GM21526 (cell line): ENCODE data around the gene CT47C1.
A peak's percentile ranks its signal among the peaks of the same experiment; 100 is the strongest.
"Not testable (repeated sequence)": the region's sequence is repeated elsewhere in the genome, so short reads cannot be mapped to it uniquely, and the experiment has no call there.

Experiments
- ATAC-seq: cut with Tn5 transposase; IDR thresholded peaks from one replicate; pipeline ENCODE4 v1.9.1; 2021; ENCODE audit warnings: moderate library complexity; ENCODE audit not compliant: unreplicated experiment, low FRiP score

Gene CT47C1

DNA sequence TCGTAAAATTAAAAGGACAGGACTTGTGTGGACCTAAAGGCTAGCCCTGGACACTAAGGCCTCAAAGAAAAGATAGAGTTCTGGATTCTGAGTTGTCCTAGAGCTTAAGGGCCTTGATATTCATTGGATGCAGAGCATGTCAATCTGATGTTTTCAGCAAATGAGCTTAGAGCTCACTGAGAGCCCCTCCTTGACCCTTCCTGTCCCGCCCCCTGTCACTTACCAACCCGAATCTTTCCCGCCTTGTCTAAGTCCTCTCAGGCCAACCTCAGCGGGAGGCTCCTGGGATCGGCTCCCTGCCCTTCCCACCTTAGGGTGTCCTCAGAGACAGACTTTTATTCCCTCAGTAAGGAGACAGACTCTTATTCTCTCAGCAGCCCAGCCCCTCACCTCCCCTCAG is at the start of gene CT47C1:
Gene CT47C1, plus strand, starts transcription at position 250 of the 400 bp plus-strand sequence. CDS start 233 bp downstream, outside the sequence.
- ATAC-seq: no peak

DNA sequence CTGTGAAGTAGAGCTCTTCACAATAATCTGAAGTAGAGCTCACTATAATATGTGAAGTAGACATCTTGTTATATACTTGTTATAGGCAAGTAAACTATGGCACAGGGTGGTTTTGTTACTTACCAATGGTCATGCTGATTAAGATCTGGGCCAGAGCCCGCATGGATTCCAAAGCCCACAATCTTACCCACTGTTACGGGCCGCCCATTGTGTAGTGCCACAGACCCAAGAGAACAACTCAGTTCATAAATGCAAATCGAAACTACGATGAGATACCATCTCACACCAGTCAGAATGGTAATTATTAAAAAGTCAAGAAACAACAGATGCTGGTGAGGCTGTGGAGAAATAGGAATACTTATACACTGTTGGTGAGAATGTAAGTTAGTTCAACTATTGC is 46.9 kb upstream of the CT47C1 start:
- no peak for ATAC-seq

DNA sequence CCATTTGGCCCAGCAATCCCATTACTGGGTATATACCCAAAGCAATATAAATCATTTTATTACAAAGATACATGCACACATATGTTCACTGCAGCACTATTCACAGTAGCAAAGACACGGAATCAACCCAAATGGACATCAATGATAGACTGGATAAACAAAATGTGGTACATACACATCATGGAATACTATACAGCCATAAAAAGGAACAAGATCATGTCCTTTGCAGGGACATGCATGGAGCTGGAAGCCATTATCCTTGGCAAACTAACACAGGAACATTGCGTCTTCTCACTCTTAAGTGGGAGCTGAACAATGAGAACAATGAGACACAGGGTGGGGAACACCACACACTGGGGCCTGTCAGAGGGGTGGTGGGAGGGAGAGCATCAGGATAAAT is 46.4 kb upstream of the CT47C1 start:
- ATAC-seq: not testable (repeated sequence)

DNA sequence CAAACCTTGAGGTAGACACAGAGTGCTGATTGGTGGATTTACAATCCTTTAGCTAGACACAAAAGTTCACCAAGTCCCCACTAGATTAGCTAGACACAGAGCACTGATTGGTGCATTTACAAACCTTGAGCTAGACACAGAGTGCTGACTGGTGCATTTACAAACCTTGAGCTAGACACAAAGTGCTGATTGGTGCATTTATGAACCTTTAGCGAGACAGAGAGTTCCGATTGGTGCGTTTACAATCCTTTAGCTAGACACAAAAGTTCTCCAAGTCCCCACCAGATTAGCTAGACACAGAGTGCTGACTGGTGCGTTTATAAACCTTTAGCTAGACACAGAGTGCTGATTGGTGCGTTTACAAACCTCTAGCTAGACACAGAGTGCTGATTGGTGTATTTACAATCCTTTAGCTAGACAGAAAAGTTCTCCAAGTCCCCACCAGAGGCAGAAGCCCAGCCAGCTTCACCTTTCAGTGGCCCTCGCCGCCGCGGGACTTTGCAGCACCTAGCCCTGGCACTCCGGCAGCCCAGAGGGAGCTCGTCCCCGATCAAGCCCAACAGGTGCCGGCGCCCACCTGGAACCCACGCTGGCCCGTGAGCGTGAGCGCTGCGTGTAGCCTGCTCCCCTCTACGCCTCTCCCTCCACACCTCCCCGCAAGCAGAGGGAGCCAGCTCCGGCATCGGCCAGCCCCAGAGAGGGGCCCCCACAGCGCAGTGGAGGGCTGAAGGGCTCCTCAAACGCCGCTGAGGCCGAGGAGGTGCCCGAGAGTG is 44.6 kb upstream of the CT47C1 start:
- ATAC-seq: not testable (repeated sequence)

DNA sequence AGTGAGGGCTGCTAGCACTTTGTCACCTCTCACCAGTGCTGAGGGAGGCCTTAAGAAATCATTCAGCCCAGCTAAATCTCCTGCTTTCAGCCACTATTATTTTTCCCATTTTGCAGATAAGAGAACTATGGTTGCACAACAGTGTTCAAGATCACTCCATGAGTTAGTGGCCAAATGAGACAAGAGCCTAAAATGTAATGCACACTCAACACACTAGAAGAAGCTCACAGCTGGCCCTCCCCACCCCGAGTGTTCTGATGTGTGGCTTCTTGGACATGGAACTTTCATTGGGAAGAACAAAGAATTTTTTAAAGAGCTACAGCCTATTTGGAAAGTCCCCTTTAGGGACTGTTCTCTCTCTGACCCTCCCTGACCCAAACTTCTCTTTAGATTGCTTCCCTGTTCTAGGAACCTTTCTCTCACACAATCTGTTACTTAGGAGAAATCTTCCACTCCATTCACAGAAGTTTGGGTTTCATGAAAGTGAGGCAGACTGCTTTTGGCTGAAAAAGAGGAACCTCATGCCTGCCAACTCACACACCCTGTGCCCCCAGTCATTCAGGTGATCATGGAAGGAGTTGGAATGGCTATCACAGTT is 44.0 kb upstream of the CT47C1 start:
- no peak for ATAC-seq

DNA sequence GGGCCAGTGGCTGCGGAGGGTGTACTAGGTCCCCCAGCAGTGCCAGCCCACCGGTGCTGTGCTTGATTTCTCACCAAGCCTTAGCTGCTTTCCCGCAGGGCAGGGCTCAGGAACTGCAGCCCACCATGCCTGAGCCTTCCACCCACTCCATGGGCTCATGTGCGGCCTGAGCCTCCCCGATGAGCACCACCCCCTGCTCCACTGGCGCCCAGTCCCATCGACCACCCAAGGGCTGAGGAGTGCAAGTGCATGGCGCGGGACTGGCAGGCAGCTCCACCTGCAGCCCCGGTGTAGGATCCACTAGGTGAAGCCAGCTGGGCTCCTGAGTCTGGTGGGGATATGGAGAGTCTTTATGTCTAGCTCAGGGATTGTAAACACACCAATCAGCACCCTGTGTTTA is 43.1 kb upstream of the CT47C1 start:
- ATAC-seq: not testable (repeated sequence)

DNA sequence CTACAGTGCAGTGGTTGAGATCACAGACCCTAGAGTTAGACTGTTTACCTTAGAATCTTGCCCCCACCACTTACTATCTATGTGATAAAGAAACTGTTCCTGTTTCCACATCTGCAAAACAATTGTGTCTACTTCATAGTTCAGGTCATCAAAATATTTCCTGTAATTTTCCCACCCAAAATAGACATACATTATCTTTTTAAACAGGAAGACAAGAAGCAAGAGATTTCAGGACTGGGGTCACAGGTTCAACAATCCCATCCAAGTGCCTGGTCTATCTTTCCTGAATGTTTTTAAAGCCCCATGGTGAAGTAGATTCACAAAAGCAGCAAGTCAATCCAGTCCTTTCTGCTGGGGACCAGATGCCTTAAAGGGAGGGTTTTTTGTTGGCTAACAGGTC is 41.8 kb upstream of the CT47C1 start:
- ATAC-seq: no peak

DNA sequence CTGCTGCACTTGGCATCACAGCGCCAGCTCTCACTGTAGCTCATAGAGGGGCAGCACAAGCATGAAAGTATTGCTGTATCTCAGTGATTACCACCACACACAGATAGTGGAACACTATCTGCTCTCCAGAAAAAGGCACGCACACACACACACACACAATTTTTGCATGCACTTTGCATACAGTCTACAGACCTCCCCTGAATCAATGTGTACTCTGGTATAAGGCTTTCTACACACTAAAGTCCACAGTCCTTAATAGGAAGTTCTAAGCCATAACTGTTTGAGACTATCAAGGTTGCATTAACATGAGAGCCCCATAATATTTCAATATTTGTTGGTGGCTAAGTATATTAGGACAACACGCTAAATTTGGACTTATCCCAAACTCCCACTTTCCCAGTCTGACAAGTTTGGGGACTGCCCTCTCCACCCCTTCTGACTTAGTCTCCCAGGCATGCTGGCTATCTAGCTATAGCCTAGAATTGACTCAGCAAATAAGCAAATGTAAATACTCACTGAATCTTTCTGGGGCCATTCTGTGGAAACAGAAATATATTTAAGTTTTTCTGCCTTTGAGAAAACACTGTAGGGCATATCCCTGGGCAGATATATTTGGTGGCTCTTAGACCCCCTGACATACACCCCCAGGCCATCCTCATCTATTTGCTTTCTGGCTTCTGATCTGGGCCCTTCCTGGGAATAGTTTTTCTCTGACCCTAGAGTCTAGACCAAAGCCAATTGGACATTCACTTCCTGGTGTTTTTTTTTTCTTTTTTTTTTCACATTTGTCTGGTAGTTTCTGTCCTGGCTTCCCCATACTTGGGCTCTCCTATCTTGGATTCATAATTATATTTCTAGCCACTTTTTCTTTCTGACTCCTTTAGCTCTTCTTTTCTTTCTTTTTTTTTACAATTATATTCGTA is 36.4 kb upstream of the CT47C1 start:
- ATAC-seq: no peak

DNA sequence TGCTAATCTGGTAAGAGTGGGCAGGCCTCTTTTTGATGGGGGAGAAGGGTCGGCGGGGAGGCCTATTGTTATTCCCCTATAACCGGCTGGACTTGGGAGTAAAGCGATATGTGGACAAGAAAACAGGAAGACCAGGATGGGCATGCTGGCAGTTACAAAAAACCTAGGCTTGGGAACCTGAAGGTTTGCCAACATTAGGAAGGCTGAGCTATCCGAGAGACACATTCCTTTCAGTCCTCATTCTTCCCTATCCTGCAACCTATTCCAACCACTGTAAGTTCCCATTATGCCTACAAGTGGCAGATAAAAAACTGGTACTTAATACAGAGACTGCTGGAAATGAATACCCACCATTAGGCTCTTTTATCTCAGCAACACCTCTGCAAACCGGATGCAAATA is 32.4 kb upstream of the CT47C1 start:
- ATAC-seq: no peak

DNA sequence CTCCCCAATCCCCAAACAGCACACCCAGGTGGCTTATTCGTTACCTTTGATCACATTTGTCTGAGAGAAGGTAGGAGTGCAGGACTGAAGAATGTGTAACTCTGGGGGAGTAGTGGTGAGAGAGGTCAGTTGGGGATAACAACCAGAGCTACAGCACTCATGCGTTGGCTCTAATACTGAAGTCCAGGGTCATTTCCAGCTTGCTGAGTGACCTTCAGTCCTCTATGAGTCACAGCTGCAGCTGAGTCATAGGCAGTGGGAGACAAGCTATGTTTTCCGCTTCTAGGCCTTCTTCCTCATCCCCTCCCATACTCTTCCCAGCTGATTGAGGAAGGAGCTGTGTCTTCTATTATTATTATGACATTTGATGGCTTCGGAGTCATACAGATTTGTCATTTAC is 31.6 kb upstream of the CT47C1 start:
- no peak for ATAC-seq

DNA sequence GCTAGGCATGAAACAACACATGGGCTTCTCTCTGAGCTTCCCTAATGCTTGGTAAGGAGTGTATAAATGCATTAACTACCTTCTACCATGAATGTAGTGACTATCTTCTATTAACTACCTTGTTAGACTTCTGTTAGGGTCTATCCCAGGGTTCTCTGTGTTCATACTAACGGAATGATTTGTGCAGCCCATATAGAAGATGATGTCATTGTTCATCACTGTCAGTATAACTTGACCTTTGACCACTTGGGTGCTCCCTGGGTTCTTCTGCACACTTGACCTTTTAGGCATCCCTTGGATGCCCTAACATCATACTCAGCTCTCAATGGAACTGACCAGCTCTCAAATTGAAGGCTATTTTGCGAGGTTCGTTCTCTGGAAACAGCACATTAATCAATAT is 30.8 kb upstream of the CT47C1 start:
- no peak for ATAC-seq

DNA sequence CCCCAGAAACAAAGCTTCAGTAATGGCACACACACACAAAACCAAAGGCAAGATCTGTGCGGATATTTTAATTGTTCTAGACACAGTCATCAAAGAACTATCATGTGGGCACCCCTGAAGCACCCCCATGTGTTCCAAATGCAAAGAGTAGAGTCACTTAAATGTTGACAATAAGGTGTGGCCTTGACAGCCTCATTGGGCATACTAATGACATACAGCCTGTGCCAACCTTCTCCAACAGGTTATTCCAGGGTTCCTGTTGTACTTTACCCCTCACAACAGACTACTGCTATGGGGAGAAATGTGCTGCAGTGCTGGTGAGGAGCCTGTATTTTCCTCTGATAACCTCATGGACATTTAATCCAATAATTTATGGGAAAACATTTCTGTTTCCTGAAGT is 29.8 kb upstream of the CT47C1 start:
- no peak for ATAC-seq

DNA sequence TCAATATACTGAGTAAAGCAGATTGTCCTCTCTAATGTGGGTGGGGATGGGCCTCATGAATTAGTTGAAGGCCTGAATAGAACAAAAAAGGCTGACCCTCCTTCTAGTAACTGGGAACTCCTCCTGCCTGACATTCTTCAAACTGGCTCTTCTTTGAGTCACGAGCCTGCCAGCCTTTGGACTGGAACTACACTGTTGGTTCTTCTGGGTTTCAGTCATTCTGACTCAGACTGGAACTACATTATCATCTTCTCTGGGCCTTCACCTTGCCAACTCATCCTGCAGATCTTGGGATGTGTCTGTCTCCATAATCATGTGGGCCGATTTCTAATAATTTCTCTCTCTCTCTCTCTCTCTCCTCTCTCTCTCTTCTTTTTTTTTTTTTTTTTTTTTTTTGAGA is 26.9 kb upstream of the CT47C1 start:
- ATAC-seq: no peak

DNA sequence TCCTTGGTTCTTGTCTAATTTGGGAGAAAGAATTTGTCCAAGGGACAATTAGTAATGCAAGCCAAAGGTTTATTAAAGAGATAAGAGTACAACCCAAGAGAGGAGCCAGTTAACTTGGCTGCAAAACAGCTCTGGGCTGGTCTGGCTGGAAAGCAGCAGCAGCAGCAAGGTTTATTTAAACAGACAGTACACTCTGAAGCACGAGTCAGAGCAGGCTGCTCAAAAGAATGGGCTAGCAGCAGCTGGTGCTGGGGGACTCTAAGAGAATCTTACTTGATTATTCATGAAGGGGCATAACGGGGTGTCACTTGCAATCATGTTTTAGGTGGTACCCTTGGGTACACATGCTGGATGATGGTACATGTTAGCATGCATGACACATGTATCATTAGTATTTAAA is 17.1 kb upstream of the CT47C1 start:
- ATAC-seq: no peak

DNA sequence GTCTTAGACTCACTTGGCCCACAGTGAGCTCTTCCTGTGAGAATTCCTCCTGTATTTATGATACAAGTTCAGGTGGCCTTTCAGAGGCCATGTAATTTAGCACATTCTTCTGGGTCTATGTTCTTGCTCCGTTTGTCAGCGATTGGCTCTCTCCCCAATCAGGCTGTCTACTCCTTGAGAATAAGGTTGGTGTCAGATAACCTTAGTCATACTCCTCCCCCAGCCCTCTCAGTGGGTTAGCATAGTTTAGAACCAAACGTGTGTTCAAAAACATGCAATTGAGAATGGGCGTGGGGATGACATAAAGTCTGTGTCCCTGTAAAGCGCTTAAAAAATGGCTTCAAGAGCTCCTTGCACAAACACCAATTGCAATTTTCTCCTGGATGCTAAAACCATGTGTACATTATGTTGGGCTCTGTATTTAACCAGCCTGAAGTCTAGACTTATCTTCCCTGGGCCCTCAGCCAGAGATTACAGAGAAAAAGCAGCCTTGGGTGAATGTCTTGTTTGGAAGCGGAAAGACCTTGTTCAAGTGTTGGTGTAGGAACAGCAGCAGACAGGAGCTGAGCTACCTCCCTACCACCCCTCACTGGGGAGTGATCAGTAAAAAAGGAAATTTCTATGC is 9.9 kb upstream of the CT47C1 start:
- no peak for ATAC-seq

DNA sequence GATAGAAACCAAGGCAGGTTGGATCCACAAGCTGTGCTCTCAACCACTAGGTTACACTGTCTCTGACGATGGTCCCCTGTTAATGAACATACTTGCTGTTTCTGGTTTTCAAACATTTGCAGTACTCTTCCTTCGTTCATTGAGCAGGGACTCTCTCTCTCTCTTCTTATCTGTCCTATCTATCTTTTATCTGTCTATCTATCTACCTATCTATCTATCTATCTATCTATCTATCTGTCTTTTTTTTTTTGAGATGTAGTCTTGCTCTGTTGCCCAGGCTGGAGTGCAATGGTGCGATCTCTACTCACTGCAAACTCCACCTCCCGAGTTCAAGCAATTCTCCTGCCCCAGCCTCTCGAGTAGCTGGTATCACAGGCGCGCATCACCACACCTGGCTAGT is 9.4 kb upstream of the CT47C1 start:
- ATAC-seq: no peak

DNA sequence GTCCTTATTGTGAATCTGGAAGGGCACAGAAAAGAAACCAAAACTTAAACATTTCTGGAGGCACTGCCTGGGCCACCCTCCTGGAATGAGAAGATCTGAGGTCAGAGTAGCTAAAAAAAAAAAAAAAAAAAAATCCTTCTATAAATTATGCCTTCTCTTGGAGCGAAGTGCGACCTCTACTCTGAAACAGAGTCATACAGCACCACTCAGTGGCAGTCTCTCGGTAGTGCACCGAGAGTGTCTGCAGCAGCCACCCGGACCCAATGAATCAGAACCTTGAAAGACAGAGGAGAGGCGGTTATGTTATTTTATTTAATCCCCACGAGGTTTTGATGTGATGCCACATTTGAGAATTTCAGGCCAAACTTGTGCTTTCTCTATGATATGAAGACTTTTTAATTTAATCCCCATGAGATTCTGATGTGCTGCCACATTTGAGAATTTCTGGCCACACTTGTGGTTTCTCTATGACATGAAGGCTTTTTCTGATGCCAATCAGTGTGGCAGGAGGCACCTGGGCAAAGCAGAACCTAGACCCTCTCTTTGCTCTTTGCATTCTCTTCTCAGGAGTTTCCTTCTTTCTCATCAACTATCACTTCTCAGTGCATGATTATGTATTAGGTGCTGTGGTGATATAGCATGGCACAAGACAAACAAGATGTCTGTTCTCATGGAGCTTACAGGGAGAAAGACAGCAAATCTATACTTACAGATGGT is 5.6 kb upstream of the CT47C1 start:
- ATAC-seq: no peak

DNA sequence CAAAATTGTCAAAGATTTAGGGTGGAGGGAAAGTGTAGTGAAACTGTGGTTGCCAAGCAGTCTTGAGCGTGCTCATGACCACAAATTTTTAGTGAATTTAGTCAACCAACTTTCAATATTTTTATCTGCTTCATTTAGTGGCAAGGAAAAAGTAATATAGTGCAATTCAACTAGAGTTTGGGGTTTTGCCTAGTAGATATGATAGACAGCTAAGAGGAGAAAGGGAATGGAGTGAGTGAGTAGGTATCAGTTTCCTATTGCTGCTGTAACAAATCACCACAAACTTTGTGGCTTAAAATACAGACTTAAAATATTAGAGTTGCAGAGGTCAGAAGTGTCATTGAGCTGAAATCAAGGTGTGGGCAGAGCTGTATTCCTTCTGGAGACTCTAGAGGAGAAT is 3.7 kb upstream of the CT47C1 start:
- no peak for ATAC-seq

DNA sequence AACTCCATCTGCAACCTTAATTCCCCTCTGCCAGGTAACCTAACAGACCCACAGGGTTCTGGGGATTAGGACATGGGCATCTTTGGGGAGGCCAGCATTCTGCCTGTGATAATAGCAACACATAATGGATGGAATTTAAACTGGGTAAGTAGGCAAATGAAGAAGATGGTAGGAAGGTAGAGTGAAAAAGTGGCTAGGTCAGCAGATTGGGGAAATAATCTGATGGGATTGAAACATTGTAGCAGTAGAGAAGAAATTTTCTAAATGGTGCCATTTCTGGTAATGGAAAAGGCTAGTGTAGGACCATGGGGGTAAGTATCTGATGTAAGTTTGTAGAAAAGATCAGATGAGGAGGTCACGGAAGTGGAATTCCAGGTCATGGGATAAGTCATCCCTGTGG is 3.0 kb upstream of the CT47C1 start:
- ATAC-seq: no peak

DNA sequence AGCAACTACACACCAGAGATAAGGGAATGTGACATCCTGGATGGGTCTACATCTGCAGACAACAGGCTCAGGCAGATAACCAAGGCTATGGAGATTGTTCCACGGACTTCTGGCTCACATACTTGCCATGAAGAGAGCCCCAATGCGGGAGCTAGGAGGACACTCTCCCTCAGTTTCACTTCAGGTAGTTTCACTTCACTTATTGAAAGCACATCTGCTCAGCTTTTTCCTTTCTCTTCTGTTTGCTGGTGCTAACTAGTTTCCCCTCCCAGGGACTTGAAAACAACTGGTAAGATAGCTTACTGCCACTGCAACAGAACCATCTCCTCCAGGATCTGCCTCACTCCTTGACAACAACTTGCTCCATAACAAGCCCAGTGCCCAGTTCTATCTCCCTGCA is 1.4 kb upstream of the CT47C1 start:
- peak; percentile 91 for ATAC-seq
